Spleen (tissue), 11 donors: ENCODE measurements around the gene PIKFYVE. TPM values are rescaled to one million over a fixed set of nuclear protein-coding genes. Genes with fewer than 3 reads are reported as not detected.
"Not testable (repeated sequence)": the region's sequence is repeated elsewhere in the genome, so short reads cannot be mapped to it uniquely, and the experiment has no call there.

Experiments
- DNase-seq: peaks from one replicate; pipeline ENCODE4 v3.0.0-alpha.2; 2020
- H3K27ac ChIP-seq, 8 donors: fragments of 200-600 bp; sonication (generic) in 7 of 8; 1 replicate in 4 of 8; 2 replicates in 4 of 8; pipeline versions ENCODE4 v1.5.0 to v1.8.0; 2016 to 2021; ENCODE audit warnings: inconsistent platforms in 4 of 8, mild to moderate bottlenecking in 4 of 8, moderate library complexity in 1 of 8
- H3K27me3 ChIP-seq, 7 donors: fragments of 200-600 bp; sonication (generic) in 6 of 7; replicated peaks in 1 of 7; 1 replicate in 4 of 7; 2 replicates in 3 of 7; pipeline versions ENCODE4 v1.5.0 to v1.8.0; 2016 to 2021; ENCODE audit warnings: inconsistent platforms in 3 of 7, mild to moderate bottlenecking in 1 of 7
- H3K36me3 ChIP-seq, 6 donors: fragments of 200-600 bp; sonication (generic) in 5 of 6; 1 replicate in 4 of 6; 2 replicates in 2 of 6; pipeline versions ENCODE4 v1.5.0 to v1.8.0; 2016 to 2021; ENCODE audit warnings: inconsistent platforms in 2 of 6
- H3K4me1 ChIP-seq, 6 donors: fragments of 200-600 bp; sonication (generic) in 5 of 6; 1 replicate in 3 of 6; 2 replicates in 3 of 6; pipeline versions ENCODE4 v1.5.0 to v1.8.0; 2016 to 2021; ENCODE audit warnings: inconsistent platforms in 3 of 6
- H3K4me3 ChIP-seq, 8 donors: fragments of 200-600 bp; sonication (generic) in 7 of 8; 1 replicate in 4 of 8; 2 replicates in 4 of 8; pipeline versions ENCODE4 v1.5.0 to v1.8.0; 2016 to 2021; ENCODE audit warnings: inconsistent platforms in 4 of 8, mild to moderate bottlenecking in 4 of 8, moderate library complexity in 2 of 8
- H3K9me3 ChIP-seq, 8 donors: fragments of 200-600 bp; sonication (generic) in 7 of 8; 1 replicate in 4 of 8; 2 replicates in 4 of 8; pipeline versions ENCODE4 v1.5.0 to v1.8.0; 2016 to 2021; ENCODE audit warnings: inconsistent platforms in 4 of 8
- POLR2A ChIP-seq, 3 donors: fragments of 450-650 bp; IDR thresholded peaks; one replicate each; pipeline ENCODE4 v1.5.1; 2017; ENCODE audit warnings: antibody characterized with exemption in 3 of 3, mild to moderate bottlenecking in 1 of 3
- POLR2AphosphoS5 ChIP-seq, 3 donors: sonication (generic); formaldehyde crosslinking; IDR thresholded peaks; one replicate each; pipeline ENCODE4 v1.5.1; 2017; ENCODE audit warnings: antibody characterized with exemption in 3 of 3
- WGBS, 5 donors: extraction: QIAGEN DNeasy Blood & Tissue Kit in 3 of 5; methylation state at CpG; one replicate each; pipeline versions ENCODE4 v1.1.5 to v1.1.7; 2013 to 2018; 5-methylcytosine and 5-hydroxymethylcytosine counted together
- intact Hi-C: fragments of 100-400 bp; cut with DNase I; formaldehyde crosslinking; loops from one replicate; pipeline ENCODE4 v1.15.0; 2023; ENCODE audit warnings: low total_unique reads
- polyA plus RNA-seq, 3 donors: library from polyadenylated mRNA; stranded (reverse); fragments of 200-250 nt; gene quantifications; one replicate each; pipeline ENCODE4 v1.2.1, GENCODE V29; 2013
- total RNA-seq, 7 donors: library from RNA; depleted of rRNA in 3 of 7; stranded (reverse); fragments of >200 nt in 3 of 7; fragmentation: NEBNext Ultra II Directional in 4 of 7; extraction: Animal tissue kit (Norgen Biotek cat#: 25700) in 4 of 7; gene quantifications; one replicate each; pipeline versions ENCODE4 v1.1.0 to v1.2.1, GENCODE V29; 2016 to 2021
- TF ChIP-seq, protein P1 (sequence below), 11 experiments: fragments of 200-600 bp in 7 of 11; fragments of 450-650 bp in 4 of 11; sonication (generic) in 4 of 11; IDR thresholded peaks in 8 of 11; conservative IDR thresholded peaks in 3 of 11; 1 replicate in 7 of 11; 2 replicates in 4 of 11; pipeline versions ENCODE4 v1.4.0 to v1.8.0; 2016 to 2021; ENCODE audit warnings: antibody characterized with exemption in 11 of 11, inconsistent platforms in 4 of 11, mild to moderate bottlenecking in 1 of 11
- donor health status: healthy with polysubstance abuse.
- donor health status: DM: no; HTN: no; CAD: no; lungs with moderate emphysema.
- donor health status: DM: no; HTN: no; CAD: no.
- donor health status: Bipolar disorder and iron deficiency.
- donor health status: healthy.
- donor health status: DM: no; HTN: no; CAD: no.
- donor health status: DM: yes; HTN: yes; CAD: no.

Gene PIKFYVE
- total and polyA plus RNA-seq, 10 donors, result 7.3 to 68.7 (median 52.7) TPM

DNA sequence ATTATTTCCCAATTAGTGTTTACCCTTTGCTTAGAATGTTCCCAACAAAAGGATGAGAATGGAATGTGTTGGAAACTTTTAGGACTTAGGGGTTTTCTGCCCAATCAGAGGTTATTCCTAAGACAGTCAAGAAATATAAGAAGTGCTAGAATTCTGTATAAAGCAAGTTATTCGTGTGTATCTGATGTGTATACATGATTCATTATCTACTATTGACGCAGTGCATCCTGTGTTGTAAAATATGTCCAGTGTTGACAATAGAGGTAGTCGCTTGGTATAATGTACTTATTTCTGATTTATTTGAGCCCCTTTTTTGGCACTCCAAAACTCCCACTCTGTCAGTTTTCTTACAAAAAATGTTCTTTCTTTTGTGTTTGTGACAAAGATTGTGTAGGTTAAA is 881 bp downstream of the PIKFYVE start:
- no peak for DNase-seq
- Histone ChIP-seq H3K27me3 (no peaks in the 10 kb centered on the region), H3K36me3 (peaks cover 0 to 20% (median 7%) of the 10 kb centered on the region in 6 donors), H3K4me3 (peak overlapping the region; percentile 56 to 92 (median 77)), H3K4me1 (peaks cover 8 to 56% (median 42%) of the 10 kb centered on the region in 6 donors), H3K27ac (peak overlapping the region; percentile 88 to 99 (median 96)), H3K9me3 (no peaks in the 10 kb centered on the region)
- TF ChIP-seq POLR2A (IDR thresholded peaks at IDR 0.05), result no peak
- no peak for TF ChIP-seq POLR2AphosphoS5 (IDR thresholded peaks at IDR 0.05)
- TF ChIP-seq, protein P1, sequence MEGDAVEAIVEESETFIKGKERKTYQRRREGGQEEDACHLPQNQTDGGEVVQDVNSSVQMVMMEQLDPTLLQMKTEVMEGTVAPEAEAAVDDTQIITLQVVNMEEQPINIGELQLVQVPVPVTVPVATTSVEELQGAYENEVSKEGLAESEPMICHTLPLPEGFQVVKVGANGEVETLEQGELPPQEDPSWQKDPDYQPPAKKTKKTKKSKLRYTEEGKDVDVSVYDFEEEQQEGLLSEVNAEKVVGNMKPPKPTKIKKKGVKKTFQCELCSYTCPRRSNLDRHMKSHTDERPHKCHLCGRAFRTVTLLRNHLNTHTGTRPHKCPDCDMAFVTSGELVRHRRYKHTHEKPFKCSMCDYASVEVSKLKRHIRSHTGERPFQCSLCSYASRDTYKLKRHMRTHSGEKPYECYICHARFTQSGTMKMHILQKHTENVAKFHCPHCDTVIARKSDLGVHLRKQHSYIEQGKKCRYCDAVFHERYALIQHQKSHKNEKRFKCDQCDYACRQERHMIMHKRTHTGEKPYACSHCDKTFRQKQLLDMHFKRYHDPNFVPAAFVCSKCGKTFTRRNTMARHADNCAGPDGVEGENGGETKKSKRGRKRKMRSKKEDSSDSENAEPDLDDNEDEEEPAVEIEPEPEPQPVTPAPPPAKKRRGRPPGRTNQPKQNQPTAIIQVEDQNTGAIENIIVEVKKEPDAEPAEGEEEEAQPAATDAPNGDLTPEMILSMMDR (IDR thresholded peaks at IDR 0.05 in 8 of 11, conservative IDR thresholded peaks at IDR 0.05 in 3 of 11), result no peak
- intact Hi-C loops, result no loop called here
- 4 to 9% (median 8%) methylated on average over 3 of the region's 3 CpGs for WGBS, 5 donors

DNA sequence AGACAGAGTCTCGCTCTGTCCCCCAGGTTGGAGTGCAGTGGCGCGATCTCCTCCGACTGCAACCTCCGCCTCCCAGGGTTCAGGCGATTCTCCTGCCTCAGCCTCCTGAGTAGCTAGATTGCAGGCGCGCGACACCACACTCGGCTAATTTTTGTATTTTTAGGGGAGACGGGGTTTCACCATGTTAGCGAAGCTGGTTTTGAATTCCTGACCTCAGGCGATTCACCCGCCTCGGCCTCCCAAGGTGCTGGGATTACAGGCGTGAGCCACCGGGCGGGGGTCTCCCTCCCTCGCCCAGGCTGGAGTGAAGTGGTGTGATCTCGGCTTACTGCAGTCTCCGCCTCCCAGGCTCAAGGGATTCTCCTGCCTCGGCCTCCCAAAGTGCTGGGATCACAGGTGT is 1.5 kb downstream of the PIKFYVE start:
- Histone ChIP-seq H3K4me1 (peaks cover 8 to 59% (median 42%) of the 10 kb centered on the region in 6 donors), H3K27ac (peak overlapping the region in 5 of 8 donors; percentile 7 to 99 (median 97)), H3K36me3 (peaks cover 0 to 26% (median 10%) of the 10 kb centered on the region in 6 donors), H3K4me3 (peak overlapping the region in 6 of 8 donors; percentile 5 to 92 (median 70))
- DNase-seq, H3K27me3 ChIP-seq, H3K9me3 ChIP-seq, intact Hi-C loops: not testable (repeated sequence)
- WGBS, 5 donors, result 77 to 86% (median 84%) methylated on average over 20 to 22 of the region's 22 CpGs

GRCh38 chr2:208268156-208268952 is 2.3 kb downstream of the PIKFYVE start:
- Histone ChIP-seq H3K4me3 (peak overlapping the region in 3 of 8 donors; percentile 75 to 92 (median 79)), H3K36me3 (peaks cover under 1 to 35% (median 17%) of the 10 kb centered on the region in 6 donors), H3K27me3 (no peaks in the 10 kb centered on the region), H3K9me3 (no peaks in the 10 kb centered on the region), H3K4me1 (peaks cover 8 to 59% (median 42%) of the 10 kb centered on the region in 6 donors), H3K27ac (peak overlapping the region in 3 of 8 donors; percentile 95 to 99 (median 97))
- intact Hi-C loops, result no loop called here
- DNase-seq, result no peak
- TF ChIP-seq, protein P1 (IDR thresholded peaks at IDR 0.05 in 8 of 11, conservative IDR thresholded peaks at IDR 0.05 in 3 of 11), result no peak
- TF ChIP-seq POLR2A (IDR thresholded peaks at IDR 0.05) (no peak), POLR2AphosphoS5 (IDR thresholded peaks at IDR 0.05) (no peak)
- 80 to 87% (median 82%) methylated on average over 8 of the region's 8 CpGs for WGBS, 5 donors

DNA sequence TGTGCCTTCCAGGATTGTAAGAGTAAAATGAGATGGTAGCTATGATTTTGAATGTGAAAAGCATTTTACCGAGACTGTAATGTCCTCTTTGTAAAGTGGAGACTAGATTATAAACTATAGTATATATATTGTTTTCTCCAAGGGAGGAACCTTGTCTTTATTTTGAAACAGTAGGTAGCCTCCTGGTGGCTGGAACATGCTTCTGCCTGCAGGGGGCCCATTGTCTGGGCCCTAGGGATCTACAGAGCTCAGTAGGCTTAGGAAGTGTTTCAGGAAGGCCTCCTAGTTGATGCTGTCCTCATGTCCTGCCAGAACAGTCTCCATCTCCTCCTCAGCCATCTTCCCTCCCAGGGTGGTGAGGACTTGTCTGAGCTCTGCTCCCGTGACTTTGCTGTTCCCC is 3.0 kb downstream of the PIKFYVE start:
- H3K4me1 ChIP-seq, result peaks cover 8 to 65% (median 42%) of the 10 kb centered on the region in 6 donors
- no peak overlapping the region for H3K4me3 ChIP-seq
- TF ChIP-seq, protein P1 (IDR thresholded peaks at IDR 0.05 in 8 of 11, conservative IDR thresholded peaks at IDR 0.05 in 3 of 11), result peak in 3 of 11 experiments; percentile 18 to 25 (median 24)
- no peak for TF ChIP-seq POLR2A (IDR thresholded peaks at IDR 0.05)
- intact Hi-C loops, result no loop called here
- peak overlapping the region in 3 of 8 donors; percentile 40 to 97 (median 95) for H3K27ac ChIP-seq
- 91 to 98% (median 94%) methylated on average over 2 of the region's 2 CpGs for WGBS, 5 donors
- no peak for DNase-seq
- H3K27me3 ChIP-seq, result no peaks in the 10 kb centered on the region
- H3K36me3 ChIP-seq, result peaks cover 4 to 42% (median 24%) of the 10 kb centered on the region in 6 donors
- H3K9me3 ChIP-seq, result no peaks in the 10 kb centered on the region
